ENCODE measurements around the gene NOTCH3.

GRCh38 chr19:15123031-15123890 lies 77.5 kb downstream of the NOTCH3 start:
- TF ChIP-seq CTCF (IDR thresholded peaks at IDR 0.05) = no peak
- TF ChIP-seq ZFX (IDR thresholded peaks at IDR 0.05; ENCODE audit: borderline replicate concordance) = no peak
